Activated naive CD4-positive, alpha-beta T cell treated with anti-CD3 and anti-CD28 coated beads, Interleukin-2, amount 50 U/mL, for 72 hours (primary cell): ENCODE data around the gene DPH3. TPM values are rescaled to one million over a fixed set of nuclear protein-coding genes. Genes with fewer than 3 reads are reported as not detected.
A peak's percentile ranks its signal among the peaks of the same experiment; 100 is the strongest.
"Not testable (repeated sequence)": the region's sequence is repeated elsewhere in the genome, so short reads cannot be mapped to it uniquely, and the experiment has no call there.

Experiments used
- ATAC-seq, 2 donors: fragments of 150-1000 bp; cut with Tn5 transposase; 2 replicates each; pipeline ENCODE4 v1.10.0; 2021; ENCODE audit warnings: mild to moderate bottlenecking in 2 of 2, moderate library complexity in 2 of 2
- DNase-seq, 2 donors: peaks; one replicate each; pipeline ENCODE4 v3.0.0; 2021 to 2022; ENCODE audit warnings: low spot score in 2 of 2
- H3K27ac Mint-ChIP-seq, 2 donors: one replicate each; pipeline ENCODE4 v1.8.0; 2022; ENCODE audit warnings: mild to moderate bottlenecking in 2 of 2, mixed read lengths in 2 of 2
- H3K36me3 Mint-ChIP-seq, 2 donors: one replicate each; pipeline ENCODE4 v1.8.0; 2022; ENCODE audit warnings: mixed read lengths in 2 of 2
- H3K9me3 Mint-ChIP-seq, 2 donors: one replicate each; pipeline ENCODE4 v1.8.0; 2022; ENCODE audit warnings: mixed read lengths in 2 of 2
- total RNA-seq, 2 donors: library from RNA; stranded (reverse); gene quantifications; one replicate each; pipeline ENCODE4 v1.2.3, GENCODE V29; 2022

DPH3 gene
- total RNA-seq: 10 to 100 TPM; 15.2 to 23.9 TPM

- DNase-seq: peak; percentile 98 to 99
- peak within 1 kb of the TSS; percentile 94 to 95 for H3K27ac Mint-ChIP-seq
- H3K9me3 Mint-ChIP-seq: no peaks in the 10 kb centered on the region
Observed at GRCh38 chr3:16264708-16265454, at the start of gene DPH3, which contains the start of gene OXNAD1. Gene DPH3, minus strand, starts transcription at chr3:16264943. Its CDS starts 67 bp downstream, at chr3:16264876. Gene OXNAD1, plus strand, starts transcription at chr3:16265212. Its CDS starts 5,741 bp downstream, at chr3:16270953.

GRCh38 chr3:16313886-16314645 is 49.3 kb upstream of the DPH3 start:
- Mint-ChIP-seq H3K36me3 (peaks cover 32 to 44% of the 10 kb centered on the region in 2 donors), H3K27ac (peak overlapping the region; percentile 72 to 75), H3K9me3 (no peaks in the 10 kb centered on the region)
- ATAC-seq: no peak
- DNase-seq: no peak

More at GRCh38 chr3:16264708-16265454, at the start of gene DPH3, which contains the start of gene OXNAD1:
- H3K36me3 Mint-ChIP-seq: peaks cover 8 to 12% of the 10 kb centered on the region in 2 donors
- ATAC-seq: peak; percentile 98 to 99

- H3K9me3 Mint-ChIP-seq: no peaks in the 10 kb centered on the region
- no peak for DNase-seq
- H3K36me3 Mint-ChIP-seq: peaks cover 24 to 47% of the 10 kb centered on the region in 2 donors
- peak overlapping the region; percentile 83 to 91 for H3K27ac Mint-ChIP-seq
- ATAC-seq: peak; percentile 12 to 48
Observed at GRCh38 chr3:16311960-16312451, 47.3 kb upstream of the DPH3 start.

- not testable (repeated sequence) for H3K9me3 Mint-ChIP-seq
- peaks cover 21 to 48% of the 10 kb centered on the region in 2 donors for H3K36me3 Mint-ChIP-seq
Observed at GRCh38 chr3:16310486-16310885, 45.7 kb upstream of the DPH3 start.

GRCh38 chr3:16309558-16309957 is 44.8 kb upstream of the DPH3 start:
- H3K27ac Mint-ChIP-seq: peak overlapping the region; percentile 89 to 90
- DNase-seq (no peak), ATAC-seq (peak; percentile 74 to 85)
- peaks cover 25 to 56% of the 10 kb centered on the region in 2 donors for H3K36me3 Mint-ChIP-seq
- H3K9me3 Mint-ChIP-seq: no peaks in the 10 kb centered on the region

More at GRCh38 chr3:16310486-16310885, 45.7 kb upstream of the DPH3 start:
- ATAC-seq, DNase-seq: not testable (repeated sequence)
- peak overlapping the region; percentile 89 to 90 for H3K27ac Mint-ChIP-seq

- DNase-seq: no peak
- Mint-ChIP-seq H3K36me3 (peaks cover 30 to 61% of the 10 kb centered on the region in 2 donors), H3K27ac (peak overlapping the region; percentile 77 to 90), H3K9me3 (no peaks in the 10 kb centered on the region)
- no peak for ATAC-seq
Observed at GRCh38 chr3:16308727-16309126, 44.0 kb upstream of the DPH3 start.

GRCh38 chr3:16307832-16308531 is 43.2 kb upstream of the DPH3 start:
- DNase-seq: no peak
- ATAC-seq: no peak
- peaks cover 36 to 67% of the 10 kb centered on the region in 2 donors for H3K36me3 Mint-ChIP-seq
- no peaks in the 10 kb centered on the region for H3K9me3 Mint-ChIP-seq
- H3K27ac Mint-ChIP-seq: peak overlapping the region; percentile 61 to 87

- ATAC-seq (peak; percentile 21 to 62), DNase-seq (peak in 1 of 2 donors; percentile 73)
- Mint-ChIP-seq H3K36me3 (peaks cover 53 to 79% of the 10 kb centered on the region in 2 donors), H3K9me3 (no peaks in the 10 kb centered on the region), H3K27ac (peak overlapping the region; percentile 87 to 95)
Observed at GRCh38 chr3:16305111-16305541, 40.4 kb upstream of the DPH3 start.

GRCh38 chr3:16304061-16305010 is 39.6 kb upstream of the DPH3 start:
- H3K9me3 Mint-ChIP-seq: no peaks in the 10 kb centered on the region
- peak; percentile 23 to 48 for ATAC-seq
- H3K36me3 Mint-ChIP-seq: peaks cover 53 to 82% of the 10 kb centered on the region in 2 donors
- DNase-seq: no peak
- H3K27ac Mint-ChIP-seq: peak overlapping the region; percentile 87 to 95

- peak overlapping the region in 1 of 2 donors; percentile 75 for H3K27ac Mint-ChIP-seq
- DNase-seq: no peak
- peaks cover 59 to 84% of the 10 kb centered on the region in 2 donors for H3K36me3 Mint-ChIP-seq
Observed at GRCh38 chr3:16303037-16303575, 38.4 kb upstream of the DPH3 start.

GRCh38 chr3:16302082-16302631 is 37.4 kb upstream of the DPH3 start:
- ATAC-seq: no peak
- peaks cover 53 to 82% of the 10 kb centered on the region in 2 donors for H3K36me3 Mint-ChIP-seq
- peak overlapping the region; percentile 81 to 89 for H3K27ac Mint-ChIP-seq
- H3K9me3 Mint-ChIP-seq: no peaks in the 10 kb centered on the region
- DNase-seq: no peak

More at GRCh38 chr3:16303037-16303575, 38.4 kb upstream of the DPH3 start:
- H3K9me3 Mint-ChIP-seq: no peaks in the 10 kb centered on the region
- no peak for ATAC-seq

GRCh38 chr3:16301507-16301906 is 36.8 kb upstream of the DPH3 start:
- H3K27ac Mint-ChIP-seq: peak overlapping the region; percentile 81 to 89
- peaks cover 49 to 82% of the 10 kb centered on the region in 2 donors for H3K36me3 Mint-ChIP-seq
- ATAC-seq: peak in 1 of 2 donors; percentile 33
- no peaks in the 10 kb centered on the region for H3K9me3 Mint-ChIP-seq
- no peak for DNase-seq

- Mint-ChIP-seq H3K36me3 (peaks cover 52 to 82% of the 10 kb centered on the region in 2 donors), H3K27ac (peak overlapping the region; percentile 81 to 89), H3K9me3 (no peaks in the 10 kb centered on the region)
- no peak for DNase-seq
- ATAC-seq: peak; percentile 32 to 60
Observed at GRCh38 chr3:16300881-16301359, 36.2 kb upstream of the DPH3 start.

GRCh38 chr3:16300307-16300706 is 35.6 kb upstream of the DPH3 start:
- DNase-seq (no peak), ATAC-seq (peak; percentile 37 to 42)
- Mint-ChIP-seq H3K27ac (peak overlapping the region; percentile 75 to 89), H3K9me3 (peaks cover 0 to 4% of the 10 kb centered on the region in 2 donors), H3K36me3 (peaks cover 58 to 82% of the 10 kb centered on the region in 2 donors)
